ENCODE results near the gene GATA3.

Gene GATA3

GRCh38 chr10:8037941-8038894, 16.3 kb upstream of the GATA3 start:
- Histone ChIP-seq H3K27ac (no peak overlapping the region), H3K4me1 (peaks cover 5% of the 10 kb centered on the region), H3K4me3 (ENCODE audit: low read depth, low read length) (peak overlapping the region; percentile 50), H3K27me3 (ENCODE audit: control insufficient read depth, insufficient read depth, low read length) (no peaks in the 10 kb centered on the region), H3K79me2 (no peaks in the 10 kb centered on the region), H3K9ac (no peak overlapping the region), H3K36me3 (ENCODE audit: control insufficient read depth, insufficient read depth, low read length) (no peaks in the 10 kb centered on the region), H3K9me3 (ENCODE audit: control insufficient read depth, low read length) (no peaks in the 10 kb centered on the region), H3K4me2 (ENCODE audit: low read length) (peak overlapping the region; percentile 71), H2AFZ (no peak overlapping the region)
- TF ChIP-seq CTCF (IDR thresholded peaks at IDR 0.05) = no peak

GRCh38 chr10:8039321-8039881, 15.1 kb upstream of the GATA3 start:
- Histone ChIP-seq H3K27ac (no peak overlapping the region), H3K9me3 (ENCODE audit: control insufficient read depth, low read length) (no peaks in the 10 kb centered on the region), H3K79me2 (no peaks in the 10 kb centered on the region), H3K36me3 (ENCODE audit: control insufficient read depth, insufficient read depth, low read length) (no peaks in the 10 kb centered on the region), H3K4me3 (ENCODE audit: low read depth, low read length) (no peak overlapping the region), H3K4me2 (ENCODE audit: low read length) (no peak overlapping the region), H3K4me1 (peaks cover 5% of the 10 kb centered on the region), H3K27me3 (ENCODE audit: control insufficient read depth, insufficient read depth, low read length) (no peaks in the 10 kb centered on the region), H3K9ac (no peak overlapping the region), H2AFZ (no peak overlapping the region)
- TF ChIP-seq CTCF (IDR thresholded peaks at IDR 0.05) = no peak

- H3K79me2 ChIP-seq = no peaks in the 10 kb centered on the region
- H2AFZ ChIP-seq = no peak overlapping the region
- peaks cover 7% of the 10 kb centered on the region for H3K4me1 ChIP-seq
- no peak overlapping the region for H3K4me2 ChIP-seq (ENCODE audit: low read length)
- TF ChIP-seq CTCF (IDR thresholded peaks at IDR 0.05) = no peak
- no peaks in the 10 kb centered on the region for H3K27me3 ChIP-seq (ENCODE audit: control insufficient read depth, insufficient read depth, low read length)
- no peak overlapping the region for H3K9ac ChIP-seq
- H3K4me3 ChIP-seq (ENCODE audit: low read depth, low read length) = no peak overlapping the region
- H3K9me3 ChIP-seq (ENCODE audit: control insufficient read depth, low read length) = no peaks in the 10 kb centered on the region
- H3K36me3 ChIP-seq (ENCODE audit: control insufficient read depth, insufficient read depth, low read length) = no peaks in the 10 kb centered on the region
- no peak overlapping the region for H3K27ac ChIP-seq
Measured at GRCh38 chr10:8040651-8041050, 13.8 kb upstream of the GATA3 start.

- no peaks in the 10 kb centered on the region for H3K36me3 ChIP-seq (ENCODE audit: control insufficient read depth, insufficient read depth, low read length)
- no peaks in the 10 kb centered on the region for H3K9me3 ChIP-seq (ENCODE audit: control insufficient read depth, low read length)
- H3K27me3 ChIP-seq (ENCODE audit: control insufficient read depth, insufficient read depth, low read length) = no peaks in the 10 kb centered on the region
- H3K79me2 ChIP-seq = no peaks in the 10 kb centered on the region
- peaks cover 3% of the 10 kb centered on the region for H3K4me1 ChIP-seq
- no peak for TF ChIP-seq CTCF (IDR thresholded peaks at IDR 0.05)
- no peak overlapping the region for H2AFZ ChIP-seq
- H3K9ac ChIP-seq = no peak overlapping the region
- H3K4me3 ChIP-seq (ENCODE audit: low read depth, low read length) = no peak overlapping the region
- no peak overlapping the region for H3K4me2 ChIP-seq (ENCODE audit: low read length)
- H3K27ac ChIP-seq = no peak overlapping the region
Measured at GRCh38 chr10:8041284-8041991, 13.1 kb upstream of the GATA3 start.
